TTC549 (cell line): ENCODE results near the gene CD300C.
"Not testable (repeated sequence)": the region's sequence is repeated elsewhere in the genome, so short reads cannot be mapped to it uniquely, and the experiment has no call there.

Experiments used
- FAIRE-seq: peaks from 2 replicates; lab custom pipeline; 2012; peaks lifted over from hg19 to GRCh38; lab: Jason Lieb, UNC

Gene CD300C

GRCh38 chr17:74545843-74546230, at the start of gene CD300C:
Gene CD300C, minus strand, starts transcription at chr17:74546115. Its CDS starts 333 bp downstream, at chr17:74545782.
- no peak for FAIRE-seq

GRCh38 chr17:74595037-74595750, 49.3 kb upstream of the CD300C start:
- no peak for FAIRE-seq

GRCh38 chr17:74592087-74592990, 46.4 kb upstream of the CD300C start, which contains the start of gene CD300LD:
Gene CD300LD, minus strand, starts transcription at chr17:74592283. Its CDS starts 81 bp downstream, at chr17:74592202.
- FAIRE-seq = no peak

DNA sequence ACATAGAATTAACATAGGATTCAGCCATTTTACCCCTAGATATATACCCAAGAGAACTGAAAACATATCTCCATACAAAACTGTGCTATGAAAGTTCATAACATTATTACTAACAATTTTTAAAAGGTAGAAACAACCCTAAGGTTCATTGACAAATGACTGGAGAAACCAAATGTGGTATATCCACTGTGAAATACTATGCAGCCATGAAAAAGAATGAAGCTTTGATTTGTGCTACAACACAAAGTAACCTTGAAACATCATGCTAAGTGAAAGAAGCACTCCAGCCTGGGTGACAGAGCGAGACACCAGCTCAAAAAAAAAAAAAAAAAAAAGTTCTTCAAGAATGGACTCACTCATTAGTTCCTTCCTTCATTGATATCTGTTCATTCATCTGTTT, 45.6 kb upstream of the CD300C start:
- no peak for FAIRE-seq

- FAIRE-seq = no peak
Observed at GRCh38 chr17:74585711-74586110, 39.8 kb upstream of the CD300C start.

DNA sequence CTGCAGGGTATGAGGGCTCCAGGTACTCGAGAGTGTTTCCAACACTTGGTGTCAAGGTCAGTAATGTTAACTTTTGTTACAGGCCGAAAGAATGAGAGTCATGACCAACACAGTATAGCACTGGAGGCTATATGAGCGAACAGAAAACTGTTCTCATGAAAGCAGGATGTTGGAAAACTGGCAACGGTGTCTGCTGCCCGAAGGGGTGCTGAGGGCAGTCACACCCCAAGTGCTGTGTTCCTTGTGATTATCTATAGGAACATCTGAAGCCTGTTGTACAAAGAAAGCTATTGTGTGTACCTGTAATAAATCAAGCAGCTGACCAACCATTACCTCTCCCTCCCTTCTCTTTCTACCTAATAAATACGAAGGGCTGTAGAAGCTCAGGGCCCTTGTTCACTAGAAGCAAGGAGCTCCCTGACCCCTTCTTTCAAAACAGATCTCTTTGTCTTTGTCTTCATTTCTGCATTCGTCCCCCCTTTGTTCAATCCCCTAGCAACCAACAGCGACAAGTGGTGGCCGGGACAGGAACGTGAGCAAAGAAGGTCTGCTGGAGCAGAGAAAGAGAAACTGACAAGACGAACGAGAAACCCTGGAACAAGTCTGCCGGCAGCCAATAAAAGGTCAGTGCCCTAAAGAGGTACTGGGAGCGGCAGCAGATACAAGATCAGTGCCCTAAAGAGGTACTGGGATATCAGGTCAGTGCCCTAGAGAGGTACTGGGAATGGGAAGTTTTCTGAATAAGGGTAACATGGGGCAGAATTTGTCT, 38.6 kb upstream of the CD300C start:
- FAIRE-seq = no peak

- no peak for FAIRE-seq
Observed at GRCh38 chr17:74582633-74583032, 36.7 kb upstream of the CD300C start.

DNA sequence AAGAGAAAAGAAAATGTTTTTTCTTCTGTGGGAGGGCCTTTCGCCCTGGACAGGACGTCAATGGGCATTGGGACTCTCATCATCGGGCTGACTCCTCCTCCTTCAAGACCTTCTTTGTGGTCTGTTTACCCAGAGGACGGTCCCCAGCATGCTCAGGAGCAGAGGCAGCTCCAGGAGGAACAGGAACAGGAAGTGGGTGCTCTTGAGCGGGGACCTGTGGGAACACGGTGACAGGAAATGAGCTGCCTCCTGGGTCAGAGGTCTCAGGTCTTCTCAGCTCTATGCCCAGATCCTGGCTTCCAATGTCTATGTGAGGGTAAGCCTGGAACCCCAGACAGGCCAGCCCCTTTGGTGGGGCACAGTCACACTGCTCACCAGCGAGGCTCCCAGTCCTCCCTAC, 34.0 kb upstream of the CD300C start:
- FAIRE-seq = no peak

DNA sequence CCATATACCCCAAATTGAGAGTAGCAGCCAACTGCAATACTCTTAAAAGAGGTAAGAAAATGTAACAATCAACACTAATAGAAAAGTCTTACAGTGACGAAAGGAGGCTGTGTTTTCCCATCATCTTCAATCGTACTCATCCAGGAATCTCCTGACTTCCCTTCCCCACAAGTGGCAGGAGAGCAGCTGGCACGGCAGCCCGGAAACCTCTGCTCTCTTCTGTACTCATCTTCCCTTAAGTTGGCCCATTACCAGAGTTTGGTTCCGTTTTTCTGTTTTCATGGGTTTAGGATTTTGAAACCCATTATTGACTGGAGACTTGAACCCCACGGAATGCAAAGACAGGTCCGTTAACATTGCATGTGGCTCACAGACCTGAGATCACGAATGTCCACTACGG, 33.1 kb upstream of the CD300C start:
- no peak for FAIRE-seq

DNA sequence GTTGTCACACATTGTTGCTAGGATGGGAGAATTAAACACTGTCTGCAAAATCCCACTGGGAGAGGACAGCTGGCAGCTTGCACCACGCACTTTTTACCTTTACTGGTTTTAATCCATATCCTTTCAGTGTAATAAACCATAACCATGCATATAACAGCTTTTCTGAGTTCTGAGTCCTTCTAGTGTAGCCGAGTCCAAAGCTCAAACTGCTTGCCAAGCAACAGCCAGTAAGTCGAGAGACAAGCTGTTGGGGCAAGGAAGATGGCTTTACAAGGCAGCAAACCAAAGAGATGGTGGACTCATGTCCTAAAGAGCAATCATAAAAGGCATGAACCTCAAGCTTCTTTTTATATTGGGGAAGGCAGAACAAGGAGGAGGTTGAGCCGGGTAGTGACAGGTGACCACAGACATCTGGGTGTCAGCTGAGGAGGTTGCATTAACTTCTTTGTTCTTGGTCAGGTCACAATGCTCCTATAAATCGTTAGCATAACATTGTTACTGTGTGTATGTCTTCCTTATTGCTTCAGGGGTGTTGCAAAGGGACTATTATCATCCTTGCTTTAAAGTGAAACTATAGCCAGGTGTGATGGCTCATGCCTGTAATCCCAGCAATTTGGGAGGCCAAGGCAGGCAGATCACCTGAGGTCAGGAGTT, 28.7 kb upstream of the CD300C start:
- no peak for FAIRE-seq

GRCh38 chr17:74573635-74574034, 27.7 kb upstream of the CD300C start:
- not testable (repeated sequence) for FAIRE-seq

DNA sequence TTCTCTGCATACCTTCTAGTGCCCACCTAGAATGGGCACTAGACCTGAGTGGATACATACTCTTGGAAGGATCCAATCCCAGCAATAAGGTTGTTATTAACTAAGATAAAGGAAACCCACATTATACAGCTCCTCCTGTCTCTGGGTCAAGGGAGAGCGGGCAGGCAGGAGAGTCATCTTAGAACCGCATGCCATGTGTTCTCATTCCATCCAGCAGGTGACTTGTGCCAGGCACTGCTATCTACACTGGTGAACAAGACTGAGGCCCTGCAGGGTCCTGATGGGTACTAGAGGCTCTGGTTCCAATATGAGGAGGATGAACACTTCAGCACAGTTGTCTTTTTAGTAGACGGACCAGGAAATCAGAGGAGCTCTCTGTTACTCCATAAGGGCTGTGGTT, 27.3 kb upstream of the CD300C start:
- no peak for FAIRE-seq

- no peak for FAIRE-seq
Observed at GRCh38 chr17:74571621-74572270, 25.8 kb upstream of the CD300C start.

GRCh38 chr17:74569020-74570003, 23.4 kb upstream of the CD300C start:
- no peak for FAIRE-seq

DNA sequence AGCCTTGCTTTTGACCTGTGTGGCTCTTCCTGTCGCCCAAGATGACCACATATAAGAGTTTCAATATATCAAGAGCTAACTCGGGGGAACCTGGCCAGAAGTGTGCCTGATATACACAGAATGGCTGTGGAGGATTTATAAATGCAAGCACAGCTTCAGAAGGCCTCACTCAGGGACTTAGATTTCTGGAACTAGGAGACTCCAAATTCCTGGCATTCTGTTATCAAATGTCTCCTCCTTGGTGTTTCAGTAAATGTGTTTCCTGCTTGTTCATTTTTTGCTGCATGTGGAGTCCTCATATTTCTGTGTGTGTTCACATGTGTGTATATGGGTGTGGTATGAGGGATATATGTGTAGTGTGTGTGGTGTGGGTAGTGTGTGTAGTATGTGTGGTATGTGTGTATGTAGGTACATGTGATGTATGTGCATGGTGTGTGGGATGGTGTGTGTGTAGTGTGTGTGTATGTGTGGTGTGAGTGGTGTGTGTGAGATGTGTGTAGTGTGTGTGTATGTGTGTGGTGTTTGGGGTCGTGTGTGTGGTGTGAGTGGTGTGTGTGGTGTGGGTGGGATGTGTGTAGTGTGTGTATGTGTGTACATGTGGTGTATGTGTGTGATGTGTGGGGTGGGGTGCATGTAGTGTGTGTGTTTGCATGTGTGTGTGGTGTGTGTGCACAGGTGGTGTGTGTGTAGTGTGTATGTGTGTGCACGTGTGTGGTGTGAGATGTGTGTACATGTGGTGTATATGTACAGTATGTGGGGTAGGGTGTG, 22.4 kb upstream of the CD300C start:
- no peak for FAIRE-seq

DNA sequence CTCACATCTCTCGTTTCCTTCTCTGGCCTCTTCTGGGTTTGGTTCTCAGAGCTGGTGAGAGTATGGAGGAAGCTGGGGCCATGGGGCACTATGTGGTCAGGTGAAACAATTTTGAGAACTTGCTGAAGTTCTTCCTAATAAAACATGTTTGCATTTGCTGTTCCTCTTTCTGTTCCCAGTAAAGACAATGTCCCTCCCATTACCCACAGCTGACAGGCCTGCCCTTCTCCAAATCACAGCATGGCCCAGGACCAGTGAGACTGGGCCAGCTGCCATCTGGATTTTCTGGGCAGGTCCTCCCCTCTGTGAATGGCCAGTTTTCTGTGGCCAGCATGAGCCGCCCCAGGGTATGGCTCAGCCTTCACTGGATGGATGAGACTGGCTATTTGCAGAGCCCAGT, 21.5 kb upstream of the CD300C start, which contains the start of gene CD300H:
Gene CD300H (minus strand): TSS at position 113 of the 400 bp plus-strand sequence.
- no peak for FAIRE-seq

GRCh38 chr17:74566132-74566753, 20.3 kb upstream of the CD300C start:
- no peak for FAIRE-seq

DNA sequence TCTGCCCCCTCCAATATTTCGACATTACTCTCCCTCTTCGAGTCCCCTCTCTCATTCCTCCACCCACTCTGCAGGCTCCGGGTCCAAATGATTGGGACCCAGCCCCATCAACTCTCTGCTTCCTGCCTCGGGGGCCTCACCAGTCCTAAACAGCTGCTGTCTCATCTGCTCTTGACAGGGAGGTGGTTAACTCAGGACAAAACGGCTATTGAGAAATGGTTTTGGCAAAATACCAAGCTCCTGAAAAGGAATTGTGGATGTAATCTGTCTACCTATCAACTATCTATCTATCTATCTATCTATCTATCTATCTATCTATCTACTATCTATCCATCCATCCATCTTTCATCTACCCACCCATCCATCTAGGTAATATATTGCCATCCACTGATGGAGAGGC, 19.2 kb upstream of the CD300C start:
- no peak for FAIRE-seq

DNA sequence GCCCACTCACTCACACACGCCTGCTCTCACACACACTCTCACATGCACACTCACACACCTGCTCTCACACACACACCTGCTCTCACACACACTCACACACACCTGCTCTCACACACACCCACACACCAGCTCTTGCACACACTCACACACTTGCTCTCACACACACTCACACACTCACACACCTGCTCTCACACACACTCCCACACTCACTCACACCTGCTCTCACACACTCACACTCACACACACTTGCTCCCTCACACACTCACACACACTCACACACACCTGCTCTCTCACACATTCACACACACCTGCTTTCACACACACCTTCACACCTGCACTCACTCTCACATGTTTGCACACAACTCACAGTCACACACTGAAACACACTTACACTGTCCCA, 17.4 kb upstream of the CD300C start:
- FAIRE-seq = no peak
